Measurements from ENCODE around the gene ETF1.

Gene ETF1

GRCh38 chr5:138542956-138543729 lies at the start of gene ETF1:
Gene ETF1, minus strand, starts transcription at chr5:138543236. Its CDS starts 318 bp downstream, at chr5:138542918.
- FAIRE-seq: peak; percentile 99

- FAIRE-seq: no peak
Measured at GRCh38 chr5:138588013-138588788, 45.2 kb upstream of the ETF1 start.

GRCh38 chr5:138585157-138585556 lies 42.1 kb upstream of the ETF1 start:
- FAIRE-seq: no peak

- FAIRE-seq: no peak
Measured at GRCh38 chr5:138583984-138584637, 41.1 kb upstream of the ETF1 start.

- FAIRE-seq: no peak
Measured at GRCh38 chr5:138582959-138583358, 39.9 kb upstream of the ETF1 start.

GRCh38 chr5:138580777-138581176 lies 37.7 kb upstream of the ETF1 start:
- no peak for FAIRE-seq

DNA sequence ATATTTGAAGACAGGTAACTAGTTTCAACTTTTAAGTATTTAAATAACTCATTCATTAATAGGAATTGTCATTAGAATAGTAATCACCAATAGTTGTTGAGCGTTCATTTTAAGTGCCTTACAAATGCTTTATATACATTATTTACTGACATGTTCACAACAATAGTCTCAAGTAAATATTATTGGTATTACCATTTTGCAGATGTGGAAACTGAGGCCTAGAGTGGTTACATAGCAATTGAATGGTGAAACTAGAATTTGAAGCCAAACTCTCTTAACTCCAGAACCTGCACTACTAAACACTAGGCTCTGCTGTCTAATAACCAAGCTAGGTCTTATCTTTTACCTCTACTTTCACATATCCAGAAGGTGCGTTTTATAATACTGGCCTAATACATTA lies 37.0 kb upstream of the ETF1 start:
- no peak for FAIRE-seq

GRCh38 chr5:138579517-138579863 lies 36.5 kb upstream of the ETF1 start:
- no peak for FAIRE-seq

- no peak for FAIRE-seq
Measured at GRCh38 chr5:138577452-138577851, 34.4 kb upstream of the ETF1 start.

DNA sequence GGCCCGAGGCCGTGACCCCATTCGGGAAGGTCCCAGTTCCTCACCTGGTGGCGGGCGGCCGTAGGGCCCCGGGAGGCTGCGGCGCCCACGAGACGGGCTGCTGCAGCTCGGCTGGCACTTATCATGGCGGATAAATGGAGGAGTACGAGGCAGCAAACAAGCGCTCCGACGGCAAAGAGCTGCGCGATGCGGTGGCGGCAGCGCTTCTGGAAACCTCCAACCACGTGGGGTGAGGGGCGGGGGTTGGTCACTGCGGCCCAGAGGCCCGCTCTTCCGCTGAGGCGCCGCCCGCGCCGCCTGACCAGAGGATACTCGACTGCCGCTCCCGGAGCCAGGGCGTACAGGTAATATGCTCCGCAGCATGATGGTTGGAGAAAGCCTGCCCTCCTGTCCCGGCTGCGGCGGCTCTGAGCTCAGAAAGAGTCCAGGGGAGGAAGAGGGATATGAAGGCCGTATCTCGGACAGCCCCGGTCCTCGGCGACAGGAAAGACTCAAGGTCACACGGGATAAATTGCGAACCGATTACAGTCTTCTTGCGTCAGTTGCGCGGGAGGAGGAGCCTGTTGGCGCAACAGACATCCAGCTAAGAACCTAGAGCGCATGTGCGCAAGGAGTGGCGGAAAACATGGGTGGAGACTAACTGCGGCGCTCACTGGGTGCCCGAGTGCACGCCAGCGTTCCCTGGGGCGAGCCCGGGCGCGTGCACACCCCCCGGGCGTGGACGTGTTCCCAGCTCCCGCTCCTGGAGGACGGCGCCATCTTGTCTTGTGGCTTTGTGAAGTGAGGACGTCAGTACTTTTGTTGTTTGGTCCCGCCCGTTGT lies 32.4 kb upstream of the ETF1 start, which contains the start of gene HSPA9:
Gene HSPA9 (minus strand): TSS at position 208 of the 822 bp plus-strand sequence. CDS start 83 bp downstream, at position 125.
- FAIRE-seq: peak; percentile 98

DNA sequence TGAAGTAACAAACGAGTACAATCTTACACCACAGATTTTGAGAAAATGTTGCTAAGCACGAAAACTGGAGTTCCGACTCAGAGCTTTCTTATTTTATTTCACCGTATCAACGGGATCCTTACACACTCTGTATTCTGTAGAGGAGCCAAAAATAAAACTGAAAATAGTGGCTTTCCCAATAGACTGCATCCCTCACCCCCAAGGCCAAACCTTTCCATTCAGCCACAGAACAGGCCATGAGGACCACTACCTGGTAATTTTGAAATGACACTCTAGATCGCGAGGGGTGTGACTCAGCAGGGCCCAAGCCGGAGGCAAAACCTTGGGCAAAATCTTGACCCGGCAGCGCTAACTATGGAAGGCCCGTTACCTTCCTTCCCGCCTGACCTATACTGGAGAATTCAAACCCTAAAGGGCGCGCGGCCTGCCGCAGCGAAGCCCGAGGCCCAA lies 31.7 kb upstream of the ETF1 start:
- no peak for FAIRE-seq

- FAIRE-seq: no peak
Measured at GRCh38 chr5:138573949-138574670, 31.1 kb upstream of the ETF1 start.

GRCh38 chr5:138573223-138573622 lies 30.2 kb upstream of the ETF1 start:
- no peak for FAIRE-seq

- no peak for FAIRE-seq
Measured at GRCh38 chr5:138570871-138571270, 27.8 kb upstream of the ETF1 start.

- FAIRE-seq: no peak
Measured at GRCh38 chr5:138569782-138570181, 26.7 kb upstream of the ETF1 start.

DNA sequence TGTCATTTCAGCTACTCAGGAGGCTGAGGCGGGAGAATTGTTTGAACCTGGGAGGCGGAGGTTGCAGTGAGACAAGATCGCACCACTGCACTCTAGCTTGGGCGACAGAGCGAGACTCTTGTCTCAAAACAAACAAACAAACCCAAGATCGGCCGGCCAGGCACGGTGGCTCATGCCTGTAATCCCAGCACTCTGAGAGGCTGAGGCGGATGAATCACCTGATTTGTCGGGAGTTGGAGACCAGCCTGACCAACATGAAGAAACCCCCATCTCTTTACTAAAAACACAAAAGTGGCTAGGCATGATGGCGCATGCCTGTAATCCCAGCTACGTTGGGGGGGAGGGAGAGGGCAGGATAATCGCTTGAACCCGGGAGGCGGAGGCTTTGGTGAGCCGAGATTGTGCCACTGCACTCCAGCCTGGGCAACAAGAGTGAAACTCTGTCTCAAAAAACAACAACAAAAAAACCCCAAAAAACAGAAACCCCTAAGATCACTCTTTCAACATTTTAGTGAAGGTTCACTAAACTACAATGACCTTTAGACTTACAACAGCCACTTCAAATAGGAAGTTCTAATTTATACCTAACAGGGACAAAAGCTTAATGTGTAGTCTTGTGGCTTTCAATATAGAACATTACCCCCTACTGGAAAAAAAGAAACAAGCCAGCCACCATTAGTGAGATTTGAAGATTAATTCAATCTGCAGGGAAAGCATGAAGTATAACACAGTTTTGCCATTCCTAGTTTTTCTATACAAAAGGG lies 25.2 kb upstream of the ETF1 start:
- FAIRE-seq: no peak

DNA sequence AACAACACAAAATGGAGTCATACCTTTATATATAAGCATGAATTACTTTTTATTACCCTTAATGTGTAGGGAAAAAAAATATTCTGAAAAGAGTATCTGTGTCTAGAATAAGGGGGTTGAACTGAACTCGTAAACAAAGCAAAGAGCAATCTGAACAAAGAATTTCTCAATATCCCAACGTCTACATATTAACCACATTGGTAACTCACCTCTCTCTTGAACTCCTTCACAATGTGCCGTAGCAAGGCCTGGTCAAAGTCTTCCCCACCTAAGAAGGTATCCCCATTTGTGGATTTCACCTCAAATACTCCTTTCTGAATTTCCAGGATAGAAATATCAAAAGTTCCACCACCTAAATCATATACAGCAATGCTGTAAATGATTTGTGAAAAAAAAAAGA lies 23.8 kb upstream of the ETF1 start:
- no peak for FAIRE-seq

- FAIRE-seq: no peak
Measured at GRCh38 chr5:138565100-138565821, 22.2 kb upstream of the ETF1 start.

DNA sequence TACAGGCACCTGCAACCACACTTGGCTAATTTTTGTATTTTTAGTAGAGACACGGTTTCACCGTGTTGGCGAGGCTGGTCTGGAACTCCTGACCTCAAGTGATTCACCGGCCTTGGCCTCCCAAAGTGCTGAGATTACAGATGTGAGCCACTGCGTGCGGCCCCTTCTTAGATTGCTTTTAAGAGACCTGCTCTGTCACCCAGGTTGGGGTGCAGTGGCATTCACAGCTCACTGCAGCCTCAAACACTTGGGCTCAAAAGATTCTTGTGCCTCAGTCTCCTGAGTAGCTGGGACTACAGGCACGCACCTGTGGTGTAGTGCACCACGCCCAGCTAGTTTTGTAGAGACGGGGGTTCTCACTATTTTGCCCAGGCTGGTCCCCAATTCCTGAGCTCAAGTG lies 21.2 kb upstream of the ETF1 start:
- no peak for FAIRE-seq

- FAIRE-seq: no peak
Measured at GRCh38 chr5:138563340-138564118, 20.5 kb upstream of the ETF1 start.
